Cardiac muscle cell (in vitro differentiated cells and primary cell): ENCODE results near the gene KIF26A. TPM values are rescaled to one million over a fixed set of nuclear protein-coding genes. Genes with fewer than 3 reads are reported as not detected.
"Not testable (repeated sequence)": the region's sequence is repeated elsewhere in the genome, so short reads cannot be mapped to it uniquely, and the experiment has no call there.

Experiments
- DNase-seq, 2 donors: peaks; one replicate each; pipeline versions ENCODE4 v3.0.0 to v3.0.0-alpha.2; 2010 to 2017; ENCODE audit warnings: low read depth in 1 of 2, low spot score in 1 of 2
- H3K27ac ChIP-seq: fragments of 200-600 bp; sonication (generic); 2 replicates; pipeline ENCODE4 v1.5.1; 2016
- H3K27me3 ChIP-seq: fragments of 200-600 bp; sonication (generic); 2 replicates; pipeline ENCODE4 v1.6.0; 2016; ENCODE audit warnings: control low read depth
- H3K36me3 ChIP-seq: fragments of 200-600 bp; sonication (generic); 2 replicates; pipeline ENCODE4 v1.5.1; 2016; ENCODE audit warnings: control low read depth
- H3K4me1 ChIP-seq: fragments of 200-600 bp; sonication (generic); 2 replicates; pipeline ENCODE4 v1.8.1; 2017; ENCODE audit warnings: low read depth, mild to moderate bottlenecking, mixed run types
- H3K4me3 ChIP-seq: fragments of 200-600 bp; sonication (generic); 2 replicates; pipeline ENCODE4 v1.5.1; 2016; ENCODE audit warnings: mild to moderate bottlenecking
- H3K9me3 ChIP-seq: fragments of 200-600 bp; sonication (generic); 2 replicates; pipeline ENCODE4 v1.5.1; 2017; ENCODE audit warnings: low read depth, mild to moderate bottlenecking, control low read depth
- CTCF ChIP-seq: IDR thresholded peaks from 2 replicates; pipeline ENCODE4 v1.5.1; 2012; ENCODE audit warnings: low read depth, mild to moderate bottlenecking, low read length
- polyA plus RNA-seq: library from polyadenylated mRNA; unstranded; fragments of >200 nt; fragmentation: Nextera tagmentation; extraction: Ambion mirVana; gene quantifications from 2 replicates; pipeline ENCODE4 v1.2.1, GENCODE V29; 2016
- total RNA-seq: library from RNA; depleted of rRNA; stranded (reverse); fragments of >200 nt; gene quantifications from 2 replicates; pipeline ENCODE4 v1.2.3, GENCODE V29; 2016

KIF26A gene
- total and polyA plus RNA-seq, 2 experiments from 2014 or later: 9.9 to 74.9 TPM

DNA sequence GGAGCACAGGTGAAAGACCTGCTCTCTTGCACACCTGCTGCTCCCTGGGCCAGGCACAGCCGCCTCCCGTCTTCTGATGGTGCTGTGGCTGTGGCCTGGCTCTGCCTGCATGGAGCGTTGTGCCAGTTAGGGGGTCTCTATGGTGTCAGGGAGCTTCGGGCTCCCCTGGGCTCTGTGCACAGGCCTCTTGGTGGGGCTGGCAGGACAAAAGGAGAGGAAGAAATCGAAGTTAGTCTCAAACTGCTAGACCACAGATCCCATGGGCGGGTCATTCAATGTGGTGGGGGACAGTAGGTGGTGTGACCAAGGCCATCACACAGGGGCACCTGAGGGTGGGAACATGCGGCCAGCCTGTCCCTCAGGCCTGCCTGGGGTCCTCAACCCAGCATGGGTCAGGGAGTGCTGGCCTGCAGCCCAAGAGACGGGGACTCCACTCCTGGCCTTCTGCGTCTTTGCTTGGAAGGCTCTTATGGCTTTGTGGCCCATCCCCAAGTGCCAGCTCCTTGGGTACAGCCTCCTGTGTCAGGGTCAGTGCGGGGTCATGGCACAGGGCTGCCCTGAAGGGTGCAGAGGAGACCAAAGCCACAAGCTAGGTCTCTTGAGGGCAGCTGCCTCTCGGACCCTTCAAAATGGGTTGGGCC is 84.1 kb downstream of the KIF26A start:
- H3K4me1 ChIP-seq: peaks cover 10% of the 10 kb centered on the region
- no peak for DNase-seq
- no peaks in the 10 kb centered on the region for H3K36me3 ChIP-seq
- no peak for TF ChIP-seq CTCF
- H3K4me3 ChIP-seq: no peak overlapping the region
- no peaks in the 10 kb centered on the region for H3K9me3 ChIP-seq
- H3K27ac ChIP-seq: no peak overlapping the region
- no peaks in the 10 kb centered on the region for H3K27me3 ChIP-seq

GRCh38 chr14:104223101-104224041 is 85.0 kb downstream of the KIF26A start:
- DNase-seq: peak; percentile 25 to 60
- H3K9me3 ChIP-seq: no peaks in the 10 kb centered on the region
- H3K36me3 ChIP-seq: no peaks in the 10 kb centered on the region
- TF ChIP-seq CTCF: no peak
- H3K4me3 ChIP-seq: no peak overlapping the region
- H3K4me1 ChIP-seq: peaks cover 10% of the 10 kb centered on the region
- H3K27ac ChIP-seq: no peak overlapping the region
- H3K27me3 ChIP-seq: no peaks in the 10 kb centered on the region

DNA sequence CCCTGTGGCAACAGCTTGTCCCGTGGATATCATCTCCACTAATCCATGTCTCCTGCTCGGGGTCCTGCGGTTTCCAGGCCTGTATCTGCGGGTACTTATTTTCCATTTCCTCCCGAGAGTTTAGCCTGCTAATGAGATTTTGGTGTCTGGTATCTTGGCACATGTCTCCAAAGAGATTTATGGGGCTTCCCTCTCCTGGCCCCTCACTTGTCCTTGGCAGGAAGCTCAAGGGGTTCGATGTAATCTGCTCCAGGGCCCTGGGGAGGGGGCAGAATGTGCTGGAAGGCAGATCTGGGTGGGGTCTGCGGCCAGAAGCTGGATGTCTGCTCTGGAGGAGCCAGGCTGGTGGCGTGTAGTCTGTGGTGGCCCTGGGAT is 85.7 kb downstream of the KIF26A start:
- no peak for DNase-seq
- peaks cover 10% of the 10 kb centered on the region for H3K4me1 ChIP-seq
- H3K27ac ChIP-seq: no peak overlapping the region
- H3K36me3 ChIP-seq: no peaks in the 10 kb centered on the region
- no peaks in the 10 kb centered on the region for H3K27me3 ChIP-seq
- H3K9me3 ChIP-seq: no peaks in the 10 kb centered on the region
- no peak for TF ChIP-seq CTCF
- H3K4me3 ChIP-seq: no peak overlapping the region

GRCh38 chr14:104224506-104225277 is 86.3 kb downstream of the KIF26A start:
- H3K4me3 ChIP-seq: no peak overlapping the region
- no peaks in the 10 kb centered on the region for H3K27me3 ChIP-seq
- H3K4me1 ChIP-seq: peaks cover 10% of the 10 kb centered on the region
- peak in 1 of 2 donors; percentile 32 for DNase-seq
- TF ChIP-seq CTCF: peak; percentile 40
- H3K27ac ChIP-seq: no peak overlapping the region
- H3K36me3 ChIP-seq: no peaks in the 10 kb centered on the region
- H3K9me3 ChIP-seq: no peaks in the 10 kb centered on the region

DNA sequence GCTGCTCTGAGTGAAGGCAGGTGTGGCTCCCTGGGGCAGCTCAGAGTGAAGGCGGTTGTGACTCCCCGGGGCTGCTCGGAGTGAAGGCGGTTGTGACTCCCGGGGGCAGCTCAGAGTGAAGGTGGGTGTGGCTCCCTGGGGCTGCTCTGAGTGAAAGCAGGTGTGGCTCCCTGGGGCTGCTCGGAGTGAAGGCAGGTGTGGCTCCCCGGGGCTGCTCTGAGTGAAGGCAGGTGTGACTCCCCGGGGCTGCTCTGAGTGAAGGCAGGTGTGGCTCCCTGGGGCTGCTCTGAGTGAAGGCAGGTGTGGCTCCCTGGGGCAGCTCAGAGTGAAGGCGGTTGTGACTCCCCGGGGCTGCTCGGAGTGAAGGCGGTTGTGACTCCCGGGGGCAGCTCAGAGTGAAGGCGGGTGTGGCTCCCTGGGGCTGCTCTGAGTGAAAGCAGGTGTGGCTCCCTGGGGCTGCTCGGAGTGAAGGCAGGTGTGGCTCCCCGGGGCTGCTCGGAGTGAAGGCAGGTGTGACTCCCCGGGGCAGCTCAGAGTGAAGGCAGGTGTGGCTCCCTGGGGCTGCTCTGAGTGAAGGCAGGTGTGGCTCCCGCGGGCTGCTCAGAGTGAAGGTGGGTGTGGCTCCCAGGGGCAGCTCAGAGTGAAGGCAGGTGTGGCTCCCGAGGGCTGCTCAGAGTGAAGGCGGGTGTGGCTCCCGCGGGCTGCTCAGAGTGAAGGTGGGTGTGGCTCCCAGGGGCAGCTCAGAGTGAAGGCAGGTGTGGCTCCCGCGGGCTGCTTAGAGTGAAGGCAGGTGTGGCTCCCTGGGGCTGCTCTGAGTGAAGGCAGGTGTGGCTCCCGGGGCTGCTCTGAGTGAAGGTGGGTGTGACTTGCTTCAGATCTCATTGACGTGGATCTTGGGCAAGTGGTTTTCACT is 87.1 kb downstream of the KIF26A start:
- H3K4me1 ChIP-seq: not testable (repeated sequence)

More for the DNA sequence above, 87.1 kb downstream of the KIF26A start:
- H3K27ac ChIP-seq, H3K36me3 ChIP-seq, DNase-seq, H3K27me3 ChIP-seq, H3K9me3 ChIP-seq, H3K4me3 ChIP-seq: not testable (repeated sequence)
